Measurements from ENCODE around the gene UQCRC1.

DNA sequence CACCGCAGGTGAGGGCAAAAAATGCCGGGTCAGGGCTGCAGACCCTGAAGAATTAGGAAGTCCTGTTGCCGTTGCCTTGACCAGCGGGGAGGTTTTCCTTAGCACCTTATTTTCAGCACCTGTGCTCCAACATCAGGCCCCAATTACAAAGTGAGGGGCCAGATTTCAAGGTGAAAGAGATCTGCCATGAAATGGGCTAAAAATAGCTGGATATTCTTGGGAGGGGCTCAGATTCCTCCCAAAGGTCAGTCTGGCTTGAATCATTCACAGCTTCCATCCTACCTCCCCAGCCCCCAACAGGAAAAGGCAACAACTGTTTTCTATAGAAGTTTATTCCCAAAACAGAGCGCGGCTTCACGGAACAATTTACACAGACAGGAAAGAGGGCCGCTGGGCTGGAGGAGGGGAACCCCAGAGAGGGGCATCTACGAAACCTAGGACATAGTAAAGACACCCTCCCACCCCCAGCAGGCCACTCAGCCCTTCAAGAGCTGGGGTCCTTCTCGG, 26.8 kb upstream of the UQCRC1 start:
- TF ChIP-seq, protein P1, sequence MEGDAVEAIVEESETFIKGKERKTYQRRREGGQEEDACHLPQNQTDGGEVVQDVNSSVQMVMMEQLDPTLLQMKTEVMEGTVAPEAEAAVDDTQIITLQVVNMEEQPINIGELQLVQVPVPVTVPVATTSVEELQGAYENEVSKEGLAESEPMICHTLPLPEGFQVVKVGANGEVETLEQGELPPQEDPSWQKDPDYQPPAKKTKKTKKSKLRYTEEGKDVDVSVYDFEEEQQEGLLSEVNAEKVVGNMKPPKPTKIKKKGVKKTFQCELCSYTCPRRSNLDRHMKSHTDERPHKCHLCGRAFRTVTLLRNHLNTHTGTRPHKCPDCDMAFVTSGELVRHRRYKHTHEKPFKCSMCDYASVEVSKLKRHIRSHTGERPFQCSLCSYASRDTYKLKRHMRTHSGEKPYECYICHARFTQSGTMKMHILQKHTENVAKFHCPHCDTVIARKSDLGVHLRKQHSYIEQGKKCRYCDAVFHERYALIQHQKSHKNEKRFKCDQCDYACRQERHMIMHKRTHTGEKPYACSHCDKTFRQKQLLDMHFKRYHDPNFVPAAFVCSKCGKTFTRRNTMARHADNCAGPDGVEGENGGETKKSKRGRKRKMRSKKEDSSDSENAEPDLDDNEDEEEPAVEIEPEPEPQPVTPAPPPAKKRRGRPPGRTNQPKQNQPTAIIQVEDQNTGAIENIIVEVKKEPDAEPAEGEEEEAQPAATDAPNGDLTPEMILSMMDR (IDR thresholded peaks at IDR 0.05; ENCODE audit: low read depth, low read length) = no peak
- TF ChIP-seq POLR2A (IDR thresholded peaks at IDR 0.05; ENCODE audit: extremely low read depth, insufficient read length) = no peak
- TF ChIP-seq, protein P2, sequence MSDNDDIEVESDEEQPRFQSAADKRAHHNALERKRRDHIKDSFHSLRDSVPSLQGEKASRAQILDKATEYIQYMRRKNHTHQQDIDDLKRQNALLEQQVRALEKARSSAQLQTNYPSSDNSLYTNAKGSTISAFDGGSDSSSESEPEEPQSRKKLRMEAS (IDR thresholded peaks at IDR 0.05; ENCODE audit: low read depth, low read length) = no peak

Measured in NB4 (cell line).